ENCODE measurements around the gene BACE1-AS.

Gene BACE1-AS

DNA sequence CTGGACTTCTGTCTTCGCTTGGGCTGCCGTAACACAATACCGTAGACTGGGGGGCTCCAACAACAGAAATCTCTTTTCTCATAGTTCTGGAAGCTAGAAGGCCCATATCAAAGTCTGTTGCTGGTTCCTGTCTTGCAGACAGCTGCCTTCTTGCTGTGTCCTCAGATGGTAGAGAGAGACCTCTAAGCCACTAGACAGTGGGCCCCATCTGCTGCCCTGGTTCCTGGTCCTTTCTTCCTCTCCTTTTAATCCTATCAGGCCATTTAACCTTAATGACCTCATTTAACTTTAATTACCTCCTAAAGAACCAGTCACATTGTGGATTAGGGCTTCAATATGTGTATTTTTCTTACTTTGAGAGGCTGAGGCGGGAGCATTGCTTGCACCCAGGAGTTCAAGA, 45.9 kb downstream of the BACE1-AS start:
- Histone ChIP-seq H3K9ac (ENCODE audit: low read length) (no peak overlapping the region), H3K4me1 (ENCODE audit: low read length) (no peaks in the 10 kb centered on the region), H3K9me3 (replicated peaks; ENCODE audit: insufficient read depth, low read length) (no peaks in the 10 kb centered on the region), H4K20me1 (ENCODE audit: insufficient read depth, low read length) (no peaks in the 10 kb centered on the region), H3K9me2 (replicated peaks; ENCODE audit: insufficient read depth, low read length) (no peaks in the 10 kb centered on the region), H3K4me3 (ENCODE audit: low read length) (no peak overlapping the region), H2AFZ (ENCODE audit: low read length) (no peak overlapping the region), H3F3A (ENCODE audit: insufficient read depth, low read length) (no peaks in the 10 kb centered on the region), H3K27ac (ENCODE audit: low read length) (no peak overlapping the region), H3K79me2 (ENCODE audit: low read length) (no peaks in the 10 kb centered on the region), H3K27me3 (replicated peaks; ENCODE audit: insufficient read depth, low read length) (no peaks in the 10 kb centered on the region), H3K4me2 (ENCODE audit: low read depth, low read length) (no peak overlapping the region), H3K36me3 (replicated peaks; ENCODE audit: insufficient read depth, low read length) (no peaks in the 10 kb centered on the region)
- TF ChIP-seq CTCF (IDR thresholded peaks at IDR 0.05; ENCODE audit: low read length) (no peak), EZH2 (optimal IDR thresholded peaks at IDR 0.05; ENCODE audit: low read depth, low read length) (no peak), EZH2phosphoT487 (IDR thresholded peaks at IDR 0.05; ENCODE audit: low read length) (no peak)
- no peak for DNase-seq

Data from MM.1S (cell line).